CD4-positive, alpha-beta memory T cell (primary cell): ENCODE results near the gene WDR74. TPM values are rescaled to one million over a fixed set of nuclear protein-coding genes. Genes with fewer than 3 reads are reported as not detected.
"Not testable (repeated sequence)": the region's sequence is repeated elsewhere in the genome, so short reads cannot be mapped to it uniquely, and the experiment has no call there.

Experiments
- CTCF ChIA-PET: fragments of 350-600 bp; sonication (Branson Sonifier 250); formaldehyde crosslinking; loops from one replicate; lab custom pipeline; 2021; ENCODE audit warnings: inconsistent platforms; ENCODE audit not compliant: partially characterized antibody; lab: Charles Lee
- POLR2A ChIA-PET: fragments of 350-600 bp; sonication (Branson Sonifier 250); formaldehyde crosslinking; loops from one replicate; lab custom pipeline; 2021; ENCODE audit not compliant: partially characterized antibody; lab: Charles Lee
- DNase-seq, 5 donors: peaks; one replicate each; pipeline versions ENCODE4 v3.0.0 to v3.0.0-alpha.2; 2020 to 2022; ENCODE audit warnings: mixed read lengths in 1 of 5
- H3K27ac ChIP-seq: one replicate; pipeline ENCODE4 v1.7.0; 2013; ENCODE audit warnings: low read depth, low read length
- H3K27me3 ChIP-seq: 2 replicates; pipeline ENCODE4 v1.7.0; 2013; ENCODE audit warnings: mild to moderate bottlenecking, low read length, moderate library complexity; ENCODE audit not compliant: insufficient read depth
- H3K36me3 ChIP-seq: 2 replicates; pipeline ENCODE4 v1.7.0; 2013; ENCODE audit warnings: mild to moderate bottlenecking, low read length, moderate library complexity; ENCODE audit not compliant: insufficient read depth
- H3K4me1 ChIP-seq: 2 replicates; pipeline ENCODE4 v1.7.0; 2013; ENCODE audit warnings: mild to moderate bottlenecking, low read length, moderate library complexity; ENCODE audit not compliant: insufficient read depth
- H3K4me3 ChIP-seq, 2 donors: one replicate each; pipeline ENCODE4 v1.7.0; 2013; ENCODE audit warnings: low read length in 2 of 2, mild to moderate bottlenecking in 1 of 2
- H3K9me3 ChIP-seq, 2 donors: one replicate each; pipeline ENCODE4 v1.7.0; 2013; ENCODE audit warnings: low read length in 2 of 2, control low read depth in 1 of 2; ENCODE audit not compliant: control insufficient read depth in 1 of 2
- H3K27ac Mint-ChIP-seq, 7 donors: one replicate each; pipeline ENCODE4 v1.8.0; 2020 to 2021; ENCODE audit warnings: mixed read lengths in 7 of 7, mild to moderate bottlenecking in 6 of 7, inconsistent platforms in 3 of 7, moderate library complexity in 3 of 7
- H3K27me3 Mint-ChIP-seq, 2 donors: one replicate each; pipeline ENCODE4 v1.8.0; 2020 to 2021; ENCODE audit warnings: mixed read lengths in 2 of 2
- H3K36me3 Mint-ChIP-seq, 2 donors: one replicate each; pipeline ENCODE4 v1.8.0; 2020 to 2021; ENCODE audit warnings: mixed read lengths in 2 of 2, inconsistent platforms in 1 of 2, mild to moderate bottlenecking in 1 of 2
- H3K4me1 Mint-ChIP-seq, 4 donors: one replicate each; pipeline ENCODE4 v1.8.0; 2020 to 2021; ENCODE audit warnings: mixed read lengths in 4 of 4, mild to moderate bottlenecking in 1 of 4
- H3K4me3 Mint-ChIP-seq, 8 donors: one replicate each; pipeline ENCODE4 v1.8.0; 2020 to 2021; ENCODE audit warnings: mixed read lengths in 8 of 8, mild to moderate bottlenecking in 7 of 8, moderate library complexity in 6 of 8, inconsistent platforms in 3 of 8
- H3K9me3 Mint-ChIP-seq, 8 donors: one replicate each; pipeline ENCODE4 v1.8.0; 2020 to 2021; ENCODE audit warnings: mixed read lengths in 8 of 8, mild to moderate bottlenecking in 5 of 8, inconsistent platforms in 3 of 8, moderate library complexity in 1 of 8
- intact Hi-C: fragments of 100-400 bp; cut with micrococcal nuclease; formaldehyde crosslinking; loops from one replicate; pipeline ENCODE4 v1.15.1; 2023
- polyA plus RNA-seq, 2 donors: library from polyadenylated mRNA; unstranded; fragments of 300-500 nt; fragmentation: Illumina TruSeq; gene quantifications; one replicate each; pipeline ENCODE4 v1.2.3, GENCODE V29; 2021
- total RNA-seq, 2 experiments: library from RNA; stranded (reverse); gene quantifications; one replicate each; pipeline ENCODE4 v1.2.3, GENCODE V29; 2021

Gene WDR74
- total and polyA plus RNA-seq, 4 experiments from 2014 or later = 33.9 to 82.2 (median 65.0) TPM

GRCh38 chr11:62876712-62877111 lies 37.3 kb upstream of the WDR74 start:
- H3K4me1 ChIP-seq = peaks cover 12% of the 10 kb centered on the region
- DNase-seq = no peak
- H3K9me3 ChIP-seq = no peaks in the 10 kb centered on the region
- Mint-ChIP-seq H3K4me1 (peaks cover 7 to 23% (median 13%) of the 10 kb centered on the region in 4 donors), H3K27me3 (no peaks in the 10 kb centered on the region), H3K9me3 (no peaks in the 10 kb centered on the region), H3K36me3 (peaks cover 1 to 17% of the 10 kb centered on the region in 2 donors), H3K4me3 (no peak overlapping the region), H3K27ac (no peak overlapping the region)
- intact Hi-C loops = no loop called here
- no peaks in the 10 kb centered on the region for H3K27me3 ChIP-seq
- no peaks in the 10 kb centered on the region for H3K36me3 ChIP-seq
- ChIA-PET CTCF (no interaction called here), POLR2A (interaction anchor here (1.2 kb wide), 1 partner anchor 35 kb away, joined by 6 read pairs; no protein-coding TSS in a partner anchor)
- no peak overlapping the region for H3K27ac ChIP-seq
- H3K4me3 ChIP-seq = no peak overlapping the region

GRCh38 chr11:62875698-62876478 lies 36.5 kb upstream of the WDR74 start:
- peaks cover 12% of the 10 kb centered on the region for H3K4me1 ChIP-seq
- H3K27ac ChIP-seq = no peak overlapping the region
- peaks cover 7 to 15% (median 10%) of the 10 kb centered on the region in 4 donors for H3K4me1 Mint-ChIP-seq
- POLR2A ChIA-PET = interaction anchor here (0.9 to 1.7 kb wide), 2 partner anchors 34 to 284 kb away, joined by 3 to 5 read pairs; partner anchors contain the start of gene TUT1
- H3K9me3 Mint-ChIP-seq = no peaks in the 10 kb centered on the region
- H3K4me3 Mint-ChIP-seq = no peak overlapping the region
- no peak overlapping the region for H3K27ac Mint-ChIP-seq
- no peak for DNase-seq
- no peak overlapping the region for H3K4me3 ChIP-seq
- no peaks in the 10 kb centered on the region for H3K9me3 ChIP-seq
- intact Hi-C loops = no loop called here
- CTCF ChIA-PET = no interaction called here
- H3K36me3 ChIP-seq = no peaks in the 10 kb centered on the region
- no peaks in the 10 kb centered on the region for H3K27me3 ChIP-seq
- H3K36me3 Mint-ChIP-seq = peaks cover 0 to 9% of the 10 kb centered on the region in 2 donors
- H3K27me3 Mint-ChIP-seq = no peaks in the 10 kb centered on the region

GRCh38 chr11:62874851-62875250 lies 35.5 kb upstream of the WDR74 start:
- no peak for DNase-seq
- Mint-ChIP-seq H3K4me1 (peaks cover 0 to 5% (median 3%) of the 10 kb centered on the region in 4 donors), H3K27ac (no peak overlapping the region), H3K36me3 (no peaks in the 10 kb centered on the region), H3K27me3 (no peaks in the 10 kb centered on the region), H3K9me3 (no peaks in the 10 kb centered on the region), H3K4me3 (no peak overlapping the region)
- ChIA-PET POLR2A (interaction anchor here (1.7 kb wide), 1 partner anchor 33 kb away, joined by 5 read pairs; no protein-coding TSS in a partner anchor), CTCF (interaction anchor here (1.1 kb wide), 1 partner anchor 11 kb away, joined by 4 read pairs; no protein-coding TSS in a partner anchor)
- no peaks in the 10 kb centered on the region for H3K9me3 ChIP-seq
- H3K27me3 ChIP-seq = no peaks in the 10 kb centered on the region
- peaks cover 5% of the 10 kb centered on the region for H3K4me1 ChIP-seq
- intact Hi-C loops = no loop called here
- H3K36me3 ChIP-seq = no peaks in the 10 kb centered on the region
- H3K27ac ChIP-seq = no peak overlapping the region
- H3K4me3 ChIP-seq = no peak overlapping the region

- intact Hi-C loops = no loop called here
- H3K27ac ChIP-seq = no peak overlapping the region
- peak overlapping the region in 1 of 7 donors; percentile 43 for H3K27ac Mint-ChIP-seq
- no peaks in the 10 kb centered on the region for H3K36me3 Mint-ChIP-seq
- no peaks in the 10 kb centered on the region for H3K36me3 ChIP-seq
- H3K9me3 ChIP-seq = no peaks in the 10 kb centered on the region
- no peaks in the 10 kb centered on the region for H3K27me3 ChIP-seq
- no peak overlapping the region for H3K4me3 Mint-ChIP-seq
- ChIA-PET POLR2A (interaction anchor here (0.8 to 5.8 kb wide), 5 partner anchors 10 to 156 kb away, joined by 3 to 54 read pairs (median 8); partner anchors contain the start of genes SLC3A2 and TMEM179B), CTCF (interaction anchor here (0.6 to 6.9 kb wide), 8 partner anchors 9 to 305 kb away, joined by 3 to 105 read pairs (median 4); partner anchors contain the start of genes POLR2G, SLC3A2 and TMEM179B)
- H3K4me3 ChIP-seq = no peak overlapping the region
- H3K4me1 Mint-ChIP-seq = peaks cover 4 to 7% (median 5%) of the 10 kb centered on the region in 4 donors
- H3K9me3 Mint-ChIP-seq = no peaks in the 10 kb centered on the region
- no peaks in the 10 kb centered on the region for H3K27me3 Mint-ChIP-seq
- H3K4me1 ChIP-seq = peaks cover 5% of the 10 kb centered on the region
- DNase-seq = no peak
Observed at GRCh38 chr11:62865635-62866034, 26.2 kb upstream of the WDR74 start.

GRCh38 chr11:62863687-62864335 lies 24.4 kb upstream of the WDR74 start:
- Mint-ChIP-seq H3K36me3 (no peaks in the 10 kb centered on the region), H3K4me1 (peaks cover 4 to 7% (median 5%) of the 10 kb centered on the region in 4 donors), H3K9me3 (no peaks in the 10 kb centered on the region), H3K27ac (no peak overlapping the region), H3K27me3 (no peaks in the 10 kb centered on the region), H3K4me3 (no peak overlapping the region)
- Histone ChIP-seq H3K36me3 (no peaks in the 10 kb centered on the region), H3K4me1 (peaks cover 5% of the 10 kb centered on the region), H3K27me3 (no peaks in the 10 kb centered on the region), H3K9me3 (no peaks in the 10 kb centered on the region), H3K4me3 (no peak overlapping the region), H3K27ac (no peak overlapping the region)
- intact Hi-C loops = loop anchor here (2.0 to 5.0 kb wide), 2 partner anchors 251 to 272 kb away; partner anchors contain the start of genes EML3, ROM1 and TUT1
- ChIA-PET CTCF (interaction anchor here (0.7 to 6.9 kb wide), 10 partner anchors 11 to 439 kb away, joined by 3 to 105 read pairs (median 4); partner anchors contain the start of genes SLC3A2 and TMEM179B), POLR2A (interaction anchor here (0.8 to 5.8 kb wide), 9 partner anchors 9 to 290 kb away, joined by 3 to 54 read pairs (median 3); partner anchors contain the start of genes SLC3A2, TMEM179B, TMEM223 and WDR74)
- DNase-seq = no peak

- H3K9me3 ChIP-seq, H3K27me3 ChIP-seq, H3K9me3 Mint-ChIP-seq, H3K36me3 Mint-ChIP-seq, H3K27ac Mint-ChIP-seq, H3K27ac ChIP-seq, DNase-seq, H3K4me3 ChIP-seq, H3K27me3 Mint-ChIP-seq, H3K4me3 Mint-ChIP-seq, H3K36me3 ChIP-seq: not testable (repeated sequence)
- H3K4me1 Mint-ChIP-seq = peaks cover 7 to 19% (median 12%) of the 10 kb centered on the region in 4 donors
- intact Hi-C loops = loop anchor here (1.0 to 5.0 kb wide), 6 partner anchors 19 to 481 kb away; partner anchors contain the start of genes EML3, ROM1, SLC3A2 and TUT1
- peaks cover 16% of the 10 kb centered on the region for H3K4me1 ChIP-seq
- ChIA-PET CTCF (interaction anchor here (0.6 to 6.9 kb wide), 31 partner anchors 8 to 437 kb away, joined by 3 to 105 read pairs (median 4); partner anchors contain the start of genes C11orf98, CSKMT, POLR2G and SLC3A2), POLR2A (interaction anchor here (0.7 to 5.8 kb wide), 8 partner anchors 19 to 270 kb away, joined by 3 to 54 read pairs (median 7); partner anchors contain the start of genes HNRNPUL2, SLC3A2, TMEM179B and TMEM223)
Observed at GRCh38 chr11:62861564-62862192, 22.3 kb upstream of the WDR74 start.
